Fibroblast of upper back skin (primary cell): Measurements from ENCODE around the gene ARCN1.

ENCODE experiments used
- DNase-seq: peaks from one replicate; pipeline ENCODE4 v3.0.0-alpha.2; 2013

Gene ARCN1

GRCh38 chr11:118641397-118642019, 69.3 kb downstream of the ARCN1 start:
- DNase-seq: no peak

DNA sequence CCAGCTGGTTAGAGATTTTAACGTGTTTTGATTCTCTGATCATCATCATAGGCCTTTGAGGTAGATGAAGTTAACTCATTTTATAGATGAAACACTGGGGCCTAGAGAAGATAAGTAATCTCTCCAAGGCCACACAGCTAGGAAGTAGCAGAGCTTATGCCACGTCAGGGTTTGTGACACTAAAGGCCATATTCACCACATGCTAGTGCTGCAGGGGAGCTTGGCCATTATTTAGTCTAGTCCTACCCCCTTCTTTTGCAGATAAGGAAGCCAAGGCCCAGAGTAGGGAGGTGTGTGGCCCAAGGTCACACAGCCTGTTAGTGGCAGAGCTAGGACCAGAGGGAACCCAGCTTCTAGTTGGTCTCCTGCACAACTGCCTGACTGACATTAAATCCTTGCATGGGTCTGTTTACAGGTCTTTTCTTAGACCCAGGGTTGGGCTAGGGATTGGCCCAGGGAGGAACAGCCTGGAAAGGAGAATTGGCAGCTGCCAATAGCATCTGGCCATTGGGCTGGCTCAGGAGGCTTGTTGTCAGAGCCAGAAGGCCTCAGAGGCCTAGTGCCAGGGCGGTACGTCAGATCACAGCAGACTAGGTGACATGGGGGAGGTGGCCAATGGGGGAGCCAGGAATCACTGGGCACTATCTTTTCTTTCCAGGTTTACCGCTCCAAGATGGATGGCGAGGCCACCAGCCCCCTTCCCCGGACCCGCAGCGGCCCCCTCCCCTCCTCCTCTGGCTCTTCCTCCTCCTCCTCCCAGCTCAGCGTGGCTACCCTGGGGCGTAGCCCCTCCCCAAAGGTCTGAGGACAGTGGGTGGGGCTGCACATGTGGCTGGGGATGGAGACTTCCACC, 71.2 kb downstream of the ARCN1 start:
- no peak for DNase-seq

DNA sequence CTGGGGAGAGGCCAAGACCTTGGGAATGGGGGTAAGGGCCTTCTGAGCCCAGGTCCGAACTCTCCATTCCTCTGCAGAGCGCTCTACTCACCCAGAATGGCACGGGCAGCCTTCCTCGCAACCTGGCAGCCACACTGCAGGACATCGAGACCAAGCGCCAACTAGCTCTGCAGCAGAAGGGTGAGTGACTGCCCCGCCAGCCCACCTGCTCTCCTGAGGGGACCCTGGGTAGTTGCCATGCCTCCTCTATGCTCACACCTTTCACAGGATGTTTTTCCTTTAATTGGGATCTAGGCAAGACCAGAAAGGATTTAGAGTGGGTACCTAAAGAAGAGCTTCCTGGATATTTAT, 71.8 kb downstream of the ARCN1 start:
- DNase-seq: no peak

- DNase-seq: no peak
These were observed 72.3 kb downstream of the ARCN1 start for GRCh38 chr11:118644496-118644895.

DNA sequence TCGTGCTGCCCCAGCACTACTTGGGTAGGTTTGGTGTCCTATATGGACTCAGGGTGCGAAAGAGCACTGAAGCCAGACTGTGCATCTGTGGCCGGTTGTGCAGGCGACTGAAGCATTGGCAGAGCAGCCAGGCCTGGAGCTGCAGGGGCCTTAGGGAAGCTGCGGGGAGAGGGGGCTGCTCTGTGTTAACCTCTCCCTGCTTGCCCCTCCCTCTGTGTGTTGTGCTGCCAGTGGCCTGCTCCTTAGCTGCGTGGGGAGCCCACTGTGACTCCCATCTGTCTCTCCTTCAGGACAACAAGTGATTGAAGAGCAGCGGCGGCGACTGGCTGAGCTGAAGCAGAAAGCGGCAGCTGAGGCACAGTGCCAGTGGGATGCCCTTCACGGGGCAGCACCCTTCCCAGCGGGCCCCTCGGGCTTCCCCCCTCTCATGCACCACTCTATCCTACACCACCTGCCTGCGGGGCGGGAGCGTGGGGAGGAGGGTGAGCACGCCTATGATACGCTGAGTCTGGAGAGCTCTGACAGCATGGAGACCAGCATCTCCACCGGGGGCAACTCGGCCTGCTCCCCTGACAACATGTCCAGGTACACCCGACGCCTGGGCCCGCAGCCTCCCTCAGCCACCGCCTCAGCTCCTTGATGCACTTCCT, 73.0 kb downstream of the ARCN1 start:
- no peak for DNase-seq

DNA sequence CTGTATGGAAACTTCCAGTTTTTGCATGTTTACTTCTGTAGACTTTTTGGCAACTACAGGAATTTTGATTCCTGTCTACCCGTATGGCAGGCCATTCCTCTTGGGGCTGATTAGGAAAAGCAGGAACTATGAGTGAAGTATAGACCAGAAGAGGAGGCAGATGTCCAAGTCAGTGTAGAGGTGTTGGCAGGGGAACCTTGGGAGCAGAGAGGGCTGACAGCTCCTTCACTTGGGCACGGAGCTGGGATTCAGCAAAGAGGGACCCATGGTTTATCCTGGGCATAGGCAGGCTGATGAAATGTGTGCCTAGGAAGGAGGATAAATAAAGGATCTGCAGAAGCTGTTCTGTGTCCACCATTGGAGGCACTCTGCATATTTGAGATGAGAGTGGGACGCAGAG, 74.2 kb downstream of the ARCN1 start:
- no peak for DNase-seq

DNA sequence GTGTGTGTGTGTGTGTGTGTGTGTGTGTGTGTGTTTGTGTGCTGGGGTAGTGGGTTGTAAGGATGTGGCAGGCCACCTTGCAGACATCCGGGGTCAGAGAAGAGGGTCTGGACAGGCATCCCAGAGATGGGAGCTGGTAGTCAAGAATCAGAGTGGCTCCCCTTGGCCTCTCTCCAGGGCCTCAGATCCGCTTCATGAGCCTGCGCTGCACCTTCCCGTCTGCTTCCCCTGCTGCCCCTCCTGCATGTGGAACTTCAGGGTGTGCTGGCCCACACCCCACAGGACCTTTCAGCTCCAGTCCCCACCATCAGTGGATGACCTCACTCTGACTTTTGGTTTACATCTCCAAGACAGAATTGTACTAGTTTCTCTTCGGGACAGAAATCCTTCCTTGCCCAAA, 76.1 kb downstream of the ARCN1 start:
- no peak for DNase-seq

GRCh38 chr11:118649941-118650340, 77.7 kb downstream of the ARCN1 start:
- DNase-seq: no peak

DNA sequence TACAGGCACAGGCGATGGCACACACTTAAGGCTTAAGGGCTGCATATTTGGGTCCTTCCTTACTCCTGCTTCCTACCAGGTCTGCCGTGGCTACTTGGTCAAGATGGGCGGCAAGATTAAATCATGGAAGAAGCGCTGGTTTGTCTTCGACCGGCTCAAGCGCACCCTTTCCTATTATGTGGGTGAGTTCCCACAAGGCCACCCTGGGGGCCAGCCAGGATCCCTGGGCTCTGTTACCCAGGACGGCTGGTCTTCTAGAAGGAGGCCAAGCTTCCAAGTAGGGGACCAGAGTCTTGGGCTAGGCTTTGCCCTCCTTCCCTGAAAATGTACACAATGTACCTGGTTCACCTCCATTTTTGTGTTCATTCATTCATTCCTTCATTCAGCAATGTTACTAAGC, 78.2 kb downstream of the ARCN1 start:
- no peak for DNase-seq

GRCh38 chr11:118651820-118652219, 79.6 kb downstream of the ARCN1 start:
- no peak for DNase-seq
